Ascending aorta (tissue), 2 donors: Measurements from ENCODE around the gene SPZ1. TPM values are rescaled to one million over a fixed set of nuclear protein-coding genes. Genes with fewer than 3 reads are reported as not detected.

Source experiments
- DNase-seq, 2 donors: peaks; one replicate each; pipeline ENCODE4 v3.0.0-alpha.2; 2019; ENCODE audit warnings: low spot score in 2 of 2
- H3K27ac ChIP-seq, 2 donors: fragments of 200-600 bp; sonication (generic); one replicate each; pipeline ENCODE4 v1.5.1; 2016 to 2017; ENCODE audit warnings: mild to moderate bottlenecking in 1 of 2
- H3K27me3 ChIP-seq: fragments of 200-600 bp; sonication (generic); one replicate; pipeline ENCODE4 v1.5.1; 2017
- H3K36me3 ChIP-seq, 2 donors: fragments of 200-600 bp; sonication (generic); one replicate each; pipeline ENCODE4 v1.5.1; 2016
- H3K4me1 ChIP-seq, 2 donors: fragments of 200-600 bp; sonication (generic); one replicate each; pipeline ENCODE4 v1.5.1; 2016 to 2017; ENCODE audit warnings: mild to moderate bottlenecking in 1 of 2
- H3K4me3 ChIP-seq, 2 donors: fragments of 200-600 bp; sonication (generic); one replicate each; pipeline ENCODE4 v1.5.1; 2016 to 2017; ENCODE audit warnings: mild to moderate bottlenecking in 1 of 2
- H3K9me3 ChIP-seq, 2 donors: fragments of 200-600 bp; sonication (generic); one replicate each; pipeline ENCODE4 v1.5.1; 2016
- intact Hi-C: fragments of 100-400 bp; cut with DNase I; formaldehyde crosslinking; loops from one replicate; pipeline ENCODE4 v1.15.1; 2023
- total RNA-seq: library from RNA; depleted of rRNA; stranded (reverse); fragments of >200 nt; gene quantifications from one replicate; pipeline ENCODE4 v1.1.0, GENCODE V29; 2016
- TF ChIP-seq, protein P1 (sequence below), 3 experiments: fragments of 200-600 bp in 2 of 3; fragments of 450-650 bp in 1 of 3; sonication (generic) in 2 of 3; IDR thresholded peaks; one replicate each; pipeline ENCODE4 v1.5.1; 2016 to 2019; ENCODE audit warnings: antibody characterized with exemption in 3 of 3, mild to moderate bottlenecking in 1 of 3, moderate library complexity in 1 of 3

SPZ1 gene
- total RNA-seq, 1 donor from 2014 or later, result not detected

DNA sequence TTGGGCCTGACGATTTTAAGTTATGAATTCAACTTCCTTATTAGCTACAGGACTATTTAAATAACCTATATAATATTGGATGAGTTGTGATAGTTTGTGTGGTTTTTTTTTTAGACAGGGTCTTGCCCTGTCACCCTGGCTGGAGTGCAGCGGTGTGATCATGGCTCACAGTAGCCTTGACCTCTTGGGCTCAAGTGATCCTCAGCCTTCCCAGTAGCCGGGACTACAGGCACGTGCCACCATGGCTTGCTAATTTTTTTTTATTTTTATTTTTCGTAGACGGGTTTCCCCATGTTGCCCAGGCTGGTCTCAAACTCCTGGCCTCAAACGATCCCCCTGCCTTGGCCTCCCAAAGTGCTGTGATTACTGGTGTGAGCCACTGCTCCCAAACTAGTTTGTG is 17.6 kb downstream of the SPZ1 start:
- H3K9me3 ChIP-seq, result no peaks in the 10 kb centered on the region
- H3K4me1 ChIP-seq, result no peaks in the 10 kb centered on the region
- intact Hi-C loops, result no loop called here
- no peaks in the 10 kb centered on the region for H3K27me3 ChIP-seq
- no peaks in the 10 kb centered on the region for H3K36me3 ChIP-seq
- no peak for DNase-seq
- no peak overlapping the region for H3K4me3 ChIP-seq
- TF ChIP-seq, protein P1, sequence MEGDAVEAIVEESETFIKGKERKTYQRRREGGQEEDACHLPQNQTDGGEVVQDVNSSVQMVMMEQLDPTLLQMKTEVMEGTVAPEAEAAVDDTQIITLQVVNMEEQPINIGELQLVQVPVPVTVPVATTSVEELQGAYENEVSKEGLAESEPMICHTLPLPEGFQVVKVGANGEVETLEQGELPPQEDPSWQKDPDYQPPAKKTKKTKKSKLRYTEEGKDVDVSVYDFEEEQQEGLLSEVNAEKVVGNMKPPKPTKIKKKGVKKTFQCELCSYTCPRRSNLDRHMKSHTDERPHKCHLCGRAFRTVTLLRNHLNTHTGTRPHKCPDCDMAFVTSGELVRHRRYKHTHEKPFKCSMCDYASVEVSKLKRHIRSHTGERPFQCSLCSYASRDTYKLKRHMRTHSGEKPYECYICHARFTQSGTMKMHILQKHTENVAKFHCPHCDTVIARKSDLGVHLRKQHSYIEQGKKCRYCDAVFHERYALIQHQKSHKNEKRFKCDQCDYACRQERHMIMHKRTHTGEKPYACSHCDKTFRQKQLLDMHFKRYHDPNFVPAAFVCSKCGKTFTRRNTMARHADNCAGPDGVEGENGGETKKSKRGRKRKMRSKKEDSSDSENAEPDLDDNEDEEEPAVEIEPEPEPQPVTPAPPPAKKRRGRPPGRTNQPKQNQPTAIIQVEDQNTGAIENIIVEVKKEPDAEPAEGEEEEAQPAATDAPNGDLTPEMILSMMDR (IDR thresholded peaks at IDR 0.05), result no peak
- H3K27ac ChIP-seq, result no peak overlapping the region

DNA sequence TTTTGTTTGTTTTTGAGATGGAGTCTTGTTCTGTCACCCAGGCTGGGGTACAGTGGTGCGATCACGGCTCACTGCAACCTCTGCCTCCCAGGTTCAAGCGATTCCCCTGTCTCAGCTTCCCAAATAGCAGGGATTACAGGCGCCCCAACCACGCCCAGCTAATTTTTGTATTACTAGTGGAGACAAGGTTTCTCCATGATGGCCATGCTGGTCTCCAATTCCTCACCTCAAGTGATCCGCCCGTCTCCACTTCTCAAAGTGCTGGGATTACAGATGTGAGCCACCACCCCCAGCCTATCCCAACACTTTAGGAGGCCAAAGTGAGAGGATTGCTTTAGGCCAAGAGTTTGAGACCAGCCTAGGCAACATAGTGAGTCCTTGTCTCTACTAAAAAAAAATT is 19.3 kb downstream of the SPZ1 start:
- TF ChIP-seq, protein P1 (IDR thresholded peaks at IDR 0.05), result no peak
- Histone ChIP-seq H3K27me3 (no peaks in the 10 kb centered on the region), H3K36me3 (no peaks in the 10 kb centered on the region), H3K4me3 (no peak overlapping the region), H3K9me3 (no peaks in the 10 kb centered on the region), H3K4me1 (no peaks in the 10 kb centered on the region), H3K27ac (no peak overlapping the region)
- intact Hi-C loops, result no loop called here
- no peak for DNase-seq

DNA sequence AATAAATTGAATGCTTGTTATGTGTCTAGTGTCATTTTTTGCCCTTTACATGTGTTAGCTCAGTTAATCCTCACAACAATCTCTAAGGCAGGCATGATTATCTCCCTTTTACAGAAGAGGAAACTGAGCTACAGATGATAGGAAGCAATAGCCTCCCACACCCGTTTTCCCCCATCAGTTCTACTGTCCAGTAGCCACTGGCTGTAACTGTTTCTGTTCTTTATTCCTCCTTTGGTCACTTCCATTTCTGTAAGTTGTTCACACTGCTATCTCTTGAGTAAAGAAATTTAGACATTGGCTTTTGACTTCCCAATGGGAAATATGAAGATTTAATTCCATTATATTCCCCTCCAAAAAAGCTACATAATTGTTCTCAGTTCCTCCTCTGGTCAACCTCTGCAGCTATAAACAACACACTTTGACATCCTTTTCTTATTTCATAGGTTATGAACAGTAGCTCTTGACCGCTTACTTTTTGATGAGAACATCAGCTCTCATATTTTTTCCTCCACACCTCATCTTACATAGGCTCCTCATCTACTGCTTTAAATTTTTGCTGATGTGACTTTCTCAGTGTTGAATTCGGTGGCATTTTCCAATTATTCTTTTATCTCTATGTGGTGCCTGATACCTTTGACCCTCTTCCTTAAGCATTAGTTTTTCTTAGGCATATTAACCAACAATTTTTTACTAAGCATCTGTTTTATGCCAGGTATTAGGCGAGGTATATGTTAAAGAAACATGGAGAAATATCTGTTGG is 21.4 kb downstream of the SPZ1 start:
- DNase-seq, result no peak
- intact Hi-C loops, result no loop called here
- no peaks in the 10 kb centered on the region for H3K9me3 ChIP-seq
- H3K27ac ChIP-seq, result no peak overlapping the region
- H3K4me3 ChIP-seq, result no peak overlapping the region
- no peaks in the 10 kb centered on the region for H3K27me3 ChIP-seq
- H3K36me3 ChIP-seq, result no peaks in the 10 kb centered on the region
- H3K4me1 ChIP-seq, result no peaks in the 10 kb centered on the region
- TF ChIP-seq, protein P1 (IDR thresholded peaks at IDR 0.05), result no peak

DNA sequence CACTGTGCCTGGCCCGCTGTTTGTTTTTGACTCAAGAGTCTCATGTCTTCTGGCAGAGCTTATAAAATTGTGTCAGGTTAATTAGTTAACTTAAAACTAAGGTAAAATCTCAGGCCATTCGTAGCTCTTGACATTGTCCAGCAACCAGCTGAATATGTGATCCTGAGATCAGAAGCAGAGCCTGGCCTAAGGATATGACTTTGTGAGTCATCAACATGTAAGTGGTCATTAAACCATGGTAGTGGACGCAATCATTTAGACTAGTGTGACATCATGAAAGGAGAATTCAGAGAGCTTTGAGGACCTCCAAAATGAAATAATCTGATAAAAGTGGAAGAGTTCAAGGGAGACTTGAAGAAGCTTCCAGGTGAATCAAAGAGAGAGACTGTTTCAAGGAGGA is 23.3 kb downstream of the SPZ1 start:
- Histone ChIP-seq H3K27ac (no peak overlapping the region), H3K9me3 (no peaks in the 10 kb centered on the region), H3K36me3 (no peaks in the 10 kb centered on the region), H3K27me3 (no peaks in the 10 kb centered on the region), H3K4me1 (no peaks in the 10 kb centered on the region), H3K4me3 (no peak overlapping the region)
- intact Hi-C loops, result no loop called here
- DNase-seq, result no peak
- TF ChIP-seq, protein P1 (IDR thresholded peaks at IDR 0.05), result no peak

DNA sequence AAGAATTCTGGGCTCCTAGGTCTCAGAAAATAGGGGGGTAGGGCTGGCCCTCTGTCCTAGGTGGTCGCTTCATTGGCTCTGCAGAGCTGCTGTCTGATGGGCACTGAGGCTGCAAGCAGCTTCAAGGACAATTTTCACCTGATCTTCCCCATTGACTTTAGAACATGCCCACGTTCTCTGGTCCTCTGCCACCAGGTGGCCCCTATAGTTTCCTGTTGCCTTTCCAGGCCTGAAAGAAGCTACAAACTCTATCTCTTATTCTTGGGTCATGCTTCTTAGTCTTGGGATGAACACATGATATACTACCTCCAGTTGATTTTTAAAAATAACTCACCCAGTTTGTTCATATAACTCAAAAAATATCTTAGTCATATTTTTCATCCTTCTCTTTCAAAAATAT is 26.3 kb downstream of the SPZ1 start:
- no peaks in the 10 kb centered on the region for H3K4me1 ChIP-seq
- no peaks in the 10 kb centered on the region for H3K36me3 ChIP-seq
- TF ChIP-seq, protein P1 (IDR thresholded peaks at IDR 0.05), result peak in 1 of 3 experiments; percentile 6
- H3K4me3 ChIP-seq, result no peak overlapping the region
- no peaks in the 10 kb centered on the region for H3K9me3 ChIP-seq
- H3K27me3 ChIP-seq, result no peaks in the 10 kb centered on the region
- H3K27ac ChIP-seq, result no peak overlapping the region
- intact Hi-C loops, result no loop called here
- no peak for DNase-seq
